Effector memory CD4-positive, alpha-beta T cell (primary cell): Measurements from ENCODE around the gene ARHGAP26.

Experiments used
- DNase-seq, 3 donors: peaks; one replicate each; pipeline ENCODE4 v3.0.0-alpha.2; 2020
- H3K27ac ChIP-seq: 2 replicates; pipeline ENCODE4 v1.7.0; 2013; ENCODE audit warnings: mild to moderate bottlenecking, low read length, moderate library complexity; ENCODE audit not compliant: insufficient read depth, poor library complexity, severe bottlenecking
- H3K27me3 ChIP-seq: replicated peaks from 2 replicates; pipeline ENCODE4 v1.7.0; 2013; ENCODE audit warnings: mild to moderate bottlenecking, low read length; ENCODE audit not compliant: insufficient read depth, control insufficient read depth, poor library complexity, severe bottlenecking
- H3K36me3 ChIP-seq: 2 replicates; pipeline ENCODE4 v1.7.0; 2013; ENCODE audit warnings: mild to moderate bottlenecking, low read length, moderate library complexity; ENCODE audit not compliant: control insufficient read depth, insufficient read depth
- H3K4me1 ChIP-seq: 2 replicates; pipeline ENCODE4 v1.7.0; 2013; ENCODE audit warnings: low read length, mild to moderate bottlenecking; ENCODE audit not compliant: control insufficient read depth, insufficient read depth, poor library complexity, severe bottlenecking
- H3K4me3 ChIP-seq: 2 replicates; pipeline ENCODE4 v1.7.0; 2013; ENCODE audit warnings: low read length, low read depth, mild to moderate bottlenecking; ENCODE audit not compliant: insufficient read depth, poor library complexity, severe bottlenecking
- H3K9me3 ChIP-seq: 2 replicates; pipeline ENCODE4 v1.7.0; 2013; ENCODE audit warnings: mild to moderate bottlenecking, low read length, moderate library complexity; ENCODE audit not compliant: control insufficient read depth

The ARHGAP26 gene

DNA sequence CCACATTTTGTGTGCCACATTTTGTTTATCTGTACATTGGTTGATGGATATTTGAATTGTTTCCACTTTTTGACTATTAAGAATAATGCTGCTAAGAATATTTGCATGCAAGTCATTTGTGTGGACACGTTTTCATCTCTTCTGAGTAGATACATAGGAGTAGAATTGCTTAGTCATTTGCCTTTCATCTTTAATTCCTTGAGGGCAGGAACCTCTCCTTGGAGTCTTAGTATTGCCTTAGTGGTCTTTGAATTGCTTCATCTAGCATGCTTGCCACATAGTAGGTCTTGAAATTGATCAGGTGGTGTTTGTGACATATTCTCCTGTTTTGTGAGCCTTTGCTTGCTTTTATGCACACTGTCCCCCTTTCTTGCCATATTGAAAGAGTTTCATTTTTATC is 504.8 kb downstream of the ARHGAP26 start:
- no peak for DNase-seq
- H3K4me1 ChIP-seq: no peaks in the 10 kb centered on the region

DNA sequence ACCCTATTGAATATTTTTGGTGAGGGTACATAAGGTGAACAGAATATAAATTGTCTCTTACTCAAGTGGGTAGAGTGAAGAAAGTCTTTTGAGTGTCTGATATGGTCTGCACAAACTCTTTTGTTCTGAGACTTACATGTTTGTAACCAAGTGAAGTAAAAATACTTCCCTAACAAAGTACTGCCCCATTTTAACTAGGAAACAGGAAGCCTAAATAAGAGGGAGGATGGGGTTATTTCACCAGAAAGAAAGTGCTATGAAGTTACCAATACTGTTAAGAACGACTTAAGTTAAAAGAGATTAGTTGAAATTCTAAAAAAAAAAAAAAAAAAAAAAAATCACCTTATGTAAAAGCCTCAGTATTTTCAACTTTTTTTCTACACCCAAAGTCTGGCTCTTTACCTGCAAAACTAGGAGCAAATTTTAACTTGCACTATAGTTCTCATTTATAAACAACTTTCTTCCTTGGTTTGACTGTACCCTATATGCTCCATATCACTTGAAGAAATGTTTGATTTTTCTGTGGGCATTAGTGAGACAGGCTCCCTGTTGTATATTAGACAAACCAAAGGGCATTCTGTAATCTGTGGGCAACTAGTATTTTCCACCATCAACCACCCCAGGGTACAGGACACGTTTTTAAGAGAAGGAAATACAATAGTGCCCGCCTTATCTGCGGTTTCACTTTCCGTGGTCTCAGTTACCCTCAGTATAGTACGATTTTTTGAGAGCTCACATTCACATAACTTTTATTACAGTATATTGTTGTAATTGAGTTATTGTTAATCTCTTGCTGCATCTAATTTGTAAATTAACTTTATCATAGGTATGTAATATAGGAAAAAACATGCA is 505.6 kb downstream of the ARHGAP26 start:
- no peak for DNase-seq
- H3K27ac ChIP-seq: no peak overlapping the region
- no peaks in the 10 kb centered on the region for H3K27me3 ChIP-seq
- no peaks in the 10 kb centered on the region for H3K36me3 ChIP-seq
- no peaks in the 10 kb centered on the region for H3K4me1 ChIP-seq
- H3K9me3 ChIP-seq: no peaks in the 10 kb centered on the region
- H3K4me3 ChIP-seq: no peak overlapping the region

More for the DNA sequence above, 504.8 kb downstream of the ARHGAP26 start:
- no peak overlapping the region for H3K4me3 ChIP-seq
- no peaks in the 10 kb centered on the region for H3K27me3 ChIP-seq
- H3K36me3 ChIP-seq: no peaks in the 10 kb centered on the region
- peaks cover 3% of the 10 kb centered on the region for H3K9me3 ChIP-seq
- H3K27ac ChIP-seq: no peak overlapping the region

DNA sequence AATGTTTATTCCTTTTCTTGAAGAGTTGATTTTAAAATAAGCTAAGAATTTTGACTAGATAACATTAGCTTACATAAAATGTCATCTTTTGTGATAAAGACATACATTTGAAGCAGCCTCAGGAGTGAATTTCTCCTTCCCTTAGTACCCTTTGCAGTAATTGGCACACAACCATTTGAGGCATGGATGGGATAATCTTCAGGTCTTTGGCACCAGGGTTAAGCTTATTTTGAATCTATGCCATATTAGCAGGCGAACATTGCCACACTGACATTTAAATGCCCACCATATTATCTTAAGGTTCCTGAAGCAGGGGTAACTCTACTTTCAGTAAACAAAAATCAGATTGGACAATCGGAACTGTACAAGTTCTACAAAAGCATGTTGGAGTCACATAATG is 507.4 kb downstream of the ARHGAP26 start:
- H3K36me3 ChIP-seq: peaks cover 7% of the 10 kb centered on the region
- no peaks in the 10 kb centered on the region for H3K9me3 ChIP-seq
- no peaks in the 10 kb centered on the region for H3K27me3 ChIP-seq
- H3K4me1 ChIP-seq: no peaks in the 10 kb centered on the region
- H3K27ac ChIP-seq: no peak overlapping the region
- no peak for DNase-seq
- H3K4me3 ChIP-seq: no peak overlapping the region
